Karpas-422 (cell line): Measurements from ENCODE around the gene MIPOL1. TPM values are rescaled to one million over a fixed set of nuclear protein-coding genes. Genes with fewer than 3 reads are reported as not detected.

Source experiments
- DNase-seq: peaks from one replicate; pipeline ENCODE4 v3.0.0-alpha.2; 2015
- H2AFZ ChIP-seq: fragments of 200-600 bp; sonication (generic); 2 replicates; pipeline ENCODE4 v1.6.1; 2014; ENCODE audit warnings: antibody characterized with exemption, low read length, mixed read lengths
- H3K27ac ChIP-seq: fragments of 200-600 bp; sonication (generic); 2 replicates; pipeline ENCODE4 v1.5.1; 2014; ENCODE audit warnings: mild to moderate bottlenecking, low read length, moderate library complexity
- H3K27me3 ChIP-seq: fragments of 200-600 bp; sonication (generic); 2 replicates; pipeline ENCODE4 v1.6.1; 2014; ENCODE audit warnings: low read length, mixed read lengths
- H3K36me3 ChIP-seq: fragments of 200-600 bp; sonication (generic); 2 replicates; pipeline ENCODE4 v1.6.1; 2014; ENCODE audit warnings: low read length, mixed read lengths; ENCODE audit not compliant: insufficient read depth
- H3K4me1 ChIP-seq: fragments of 200-600 bp; sonication (generic); 2 replicates; pipeline ENCODE4 v1.6.1; 2014; ENCODE audit warnings: mild to moderate bottlenecking, low read length, mixed read lengths
- H3K4me2 ChIP-seq: fragments of 200-600 bp; sonication (generic); 2 replicates; pipeline ENCODE4 v1.6.1; 2014; ENCODE audit warnings: low read length, low read depth, mild to moderate bottlenecking; ENCODE audit not compliant: poor library complexity, severe bottlenecking
- H3K4me3 ChIP-seq: fragments of 200-600 bp; sonication (generic); 2 replicates; pipeline ENCODE4 v1.5.1; 2014; ENCODE audit warnings: mild to moderate bottlenecking, antibody characterized with exemption, low read length, mixed read lengths
- H3K79me2 ChIP-seq: fragments of 200-600 bp; sonication (generic); 2 replicates; pipeline ENCODE4 v1.6.1; 2014; ENCODE audit warnings: mild to moderate bottlenecking, low read length, mixed read lengths
- H3K9ac ChIP-seq: fragments of 200-600 bp; sonication (generic); 2 replicates; pipeline ENCODE4 v1.6.0; 2014; ENCODE audit warnings: low read length
- H3K9me2 ChIP-seq: fragments of 200-600 bp; sonication (generic), shearing (Covaris generic); replicated peaks from 2 replicates; pipeline ENCODE4 v1.6.0; 2014; ENCODE audit warnings: mild to moderate bottlenecking, low read length, moderate library complexity; ENCODE audit not compliant: insufficient read depth
- H3K9me3 ChIP-seq: fragments of 300-700, 200-600 bp; sonication (generic); 2 replicates; pipeline ENCODE4 v1.6.1; 2014; ENCODE audit warnings: low read length, mixed read lengths
- H4K20me1 ChIP-seq: fragments of 200-600 bp; sonication (generic); 2 replicates; pipeline ENCODE4 v1.6.1; 2014; ENCODE audit warnings: mild to moderate bottlenecking, antibody characterized with exemption, low read length, low read depth; ENCODE audit not compliant: insufficient read depth
- total RNA-seq: library from RNA; depleted of rRNA; stranded (reverse); fragments of >200 nt; shearing (Covaris generic); gene quantifications from 2 replicates; pipeline ENCODE4 v1.2.3, GENCODE V29; 2014; ENCODE audit warnings: low replicate concordance

Gene MIPOL1
- total RNA-seq, 1 experiment from 2014 or later, result not detected

DNA sequence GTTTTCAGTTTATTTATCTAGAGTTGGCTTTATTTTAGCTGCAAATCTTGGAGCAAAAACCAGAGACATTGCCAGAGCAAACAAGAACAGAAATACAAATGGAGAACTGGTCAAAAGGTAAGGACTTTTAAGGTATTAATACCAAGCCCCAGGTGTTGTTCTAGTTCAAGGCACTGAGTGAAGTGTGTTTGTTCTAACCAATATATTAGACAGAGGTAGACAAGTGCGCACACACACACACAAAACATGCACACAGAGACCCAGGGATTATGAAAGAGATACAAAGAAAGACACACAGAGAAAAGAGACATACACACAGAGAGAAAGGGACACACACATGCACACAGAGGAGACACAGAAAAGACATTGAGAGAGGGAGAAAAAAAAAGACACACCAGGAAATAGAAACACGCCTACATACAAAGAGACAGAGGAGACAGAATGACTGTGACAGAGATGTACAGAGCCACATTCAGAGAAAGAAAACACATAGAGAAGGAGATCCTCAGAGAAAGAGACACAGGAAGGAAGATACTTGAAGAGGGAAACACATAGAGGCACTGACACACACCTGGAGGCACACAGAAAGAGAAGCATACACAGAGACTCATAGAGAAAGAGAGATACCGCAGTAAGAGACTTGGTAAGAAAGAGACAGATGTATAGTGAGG lies 50.2 kb downstream of the MIPOL1 start:
- Histone ChIP-seq H2AFZ (peak overlapping the region; percentile 38; the same call in 1 of the 2 replicates), H3K79me2 (no peaks in the 10 kb centered on the region), H3K36me3 (no peaks in the 10 kb centered on the region), H4K20me1 (no peaks in the 10 kb centered on the region), H3K4me2 (no peak overlapping the region), H3K27me3 (no peaks in the 10 kb centered on the region), H3K9ac (no peak overlapping the region), H3K27ac (no peak overlapping the region), H3K4me1 (no peaks in the 10 kb centered on the region), H3K4me3 (no peak overlapping the region), H3K9me2 (no peaks in the 10 kb centered on the region), H3K9me3 (no peaks in the 10 kb centered on the region)
- no peak for DNase-seq

DNA sequence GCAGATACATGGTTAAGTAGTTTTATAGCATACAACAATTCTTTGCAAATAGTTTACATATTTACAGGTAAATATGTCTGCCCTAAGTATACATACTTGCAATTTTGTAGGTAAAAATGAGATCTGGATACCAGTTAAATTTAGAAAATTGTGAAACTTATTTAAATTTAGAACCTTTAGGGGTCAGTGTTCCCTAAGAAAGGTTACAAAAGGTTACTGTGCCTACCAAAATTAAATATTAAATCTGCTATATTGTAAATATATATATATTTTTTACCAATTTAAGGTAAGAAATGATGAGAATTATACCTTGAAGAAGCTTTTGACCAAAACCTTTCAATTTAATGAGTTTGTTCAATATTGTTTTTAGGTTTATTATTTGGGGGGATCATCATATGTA lies 54.0 kb downstream of the MIPOL1 start:
- Histone ChIP-seq H3K36me3 (no peaks in the 10 kb centered on the region), H3K4me1 (no peaks in the 10 kb centered on the region), H3K9me3 (no peaks in the 10 kb centered on the region), H3K4me2 (no peak overlapping the region), H3K27me3 (no peaks in the 10 kb centered on the region), H4K20me1 (no peaks in the 10 kb centered on the region), H3K27ac (no peak overlapping the region), H3K9ac (no peak overlapping the region), H2AFZ (no peak overlapping the region), H3K79me2 (no peaks in the 10 kb centered on the region), H3K4me3 (no peak overlapping the region), H3K9me2 (no peaks in the 10 kb centered on the region)
- DNase-seq, result peak; percentile 46

DNA sequence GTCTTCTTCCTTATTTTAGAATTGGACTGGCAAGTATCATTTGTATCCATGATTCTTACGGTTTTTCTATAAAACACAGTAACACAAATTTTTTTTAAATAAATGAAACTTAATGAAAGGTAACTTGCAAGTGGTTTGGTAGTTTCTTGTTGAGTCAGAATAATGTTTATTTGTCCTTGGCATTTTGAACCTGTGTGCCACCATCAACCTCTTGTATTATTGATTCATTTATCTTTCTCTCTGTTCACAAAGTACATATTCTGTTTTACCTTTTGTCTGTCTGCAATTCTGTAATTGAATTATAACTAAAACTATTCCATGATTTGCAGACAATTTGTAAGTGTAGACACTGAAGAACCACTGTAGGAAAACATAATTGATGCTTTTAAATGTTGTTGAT lies 54.7 kb downstream of the MIPOL1 start:
- no peaks in the 10 kb centered on the region for H3K27me3 ChIP-seq
- H3K4me3 ChIP-seq, result no peak overlapping the region
- no peaks in the 10 kb centered on the region for H3K79me2 ChIP-seq
- H3K27ac ChIP-seq, result no peak overlapping the region
- no peaks in the 10 kb centered on the region for H3K9me3 ChIP-seq
- no peak for DNase-seq
- H3K9ac ChIP-seq, result no peak overlapping the region
- H4K20me1 ChIP-seq, result no peaks in the 10 kb centered on the region
- no peaks in the 10 kb centered on the region for H3K36me3 ChIP-seq
- no peak overlapping the region for H3K4me2 ChIP-seq
- no peak overlapping the region for H2AFZ ChIP-seq
- H3K9me2 ChIP-seq, result no peaks in the 10 kb centered on the region
- H3K4me1 ChIP-seq, result no peaks in the 10 kb centered on the region

DNA sequence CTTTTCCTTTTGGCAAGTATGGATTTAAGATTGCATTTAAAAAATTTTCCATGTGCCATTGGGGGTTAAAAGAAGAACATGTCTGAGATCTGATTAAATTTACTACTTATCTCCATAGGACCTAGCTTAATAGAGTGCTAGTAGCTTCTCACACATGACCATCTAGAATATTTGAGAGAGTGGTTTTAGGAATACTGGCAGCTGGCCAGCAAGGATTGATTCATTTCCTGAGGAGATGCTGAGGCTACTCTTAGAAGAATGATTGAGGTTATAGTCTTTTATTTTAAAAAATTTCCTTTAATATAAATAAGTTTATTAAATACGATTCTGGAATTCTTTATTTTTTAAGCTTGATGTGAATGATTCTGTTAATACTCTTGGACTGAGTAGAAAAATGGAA lies 56.2 kb downstream of the MIPOL1 start:
- Histone ChIP-seq H2AFZ (no peak overlapping the region), H3K27me3 (no peaks in the 10 kb centered on the region), H3K4me1 (no peaks in the 10 kb centered on the region), H3K4me3 (no peak overlapping the region), H3K9me2 (no peaks in the 10 kb centered on the region), H3K27ac (no peak overlapping the region), H4K20me1 (no peaks in the 10 kb centered on the region), H3K4me2 (no peak overlapping the region), H3K9ac (no peak overlapping the region), H3K36me3 (no peaks in the 10 kb centered on the region), H3K79me2 (no peaks in the 10 kb centered on the region), H3K9me3 (no peaks in the 10 kb centered on the region)
- no peak for DNase-seq

DNA sequence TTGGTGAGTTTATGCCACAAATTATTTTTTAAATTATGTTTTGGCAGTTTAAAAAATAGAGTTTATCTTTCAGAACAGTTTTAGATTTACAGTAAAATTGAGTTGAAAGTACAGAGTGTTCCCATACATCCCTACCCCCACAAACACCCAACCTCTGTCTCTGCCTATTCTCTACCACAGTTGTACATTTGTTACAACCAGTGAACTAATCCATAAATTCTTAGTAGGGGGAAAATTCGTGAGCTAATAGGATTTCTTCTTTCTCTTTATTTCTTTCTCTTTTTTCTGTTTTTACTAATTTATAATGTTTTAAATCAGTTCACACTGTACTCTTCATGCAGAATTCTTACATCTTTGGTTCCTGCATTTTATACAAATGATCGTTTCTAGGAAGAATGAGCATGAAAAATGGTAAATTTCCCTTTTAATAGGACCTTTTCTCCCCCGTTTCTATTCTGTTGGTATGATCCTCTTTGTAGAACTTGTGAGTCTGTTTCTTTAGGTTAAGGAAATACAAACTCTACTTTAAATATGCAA lies 56.7 kb downstream of the MIPOL1 start:
- no peak overlapping the region for H3K4me3 ChIP-seq
- H3K9ac ChIP-seq, result no peak overlapping the region
- no peaks in the 10 kb centered on the region for H3K9me2 ChIP-seq
- no peaks in the 10 kb centered on the region for H3K4me1 ChIP-seq
- H3K79me2 ChIP-seq, result no peaks in the 10 kb centered on the region
- no peak for DNase-seq
- H3K4me2 ChIP-seq, result no peak overlapping the region
- H3K27me3 ChIP-seq, result no peaks in the 10 kb centered on the region
- H2AFZ ChIP-seq, result no peak overlapping the region
- H4K20me1 ChIP-seq, result no peaks in the 10 kb centered on the region
- H3K9me3 ChIP-seq, result no peaks in the 10 kb centered on the region
- H3K36me3 ChIP-seq, result no peaks in the 10 kb centered on the region
- no peak overlapping the region for H3K27ac ChIP-seq

DNA sequence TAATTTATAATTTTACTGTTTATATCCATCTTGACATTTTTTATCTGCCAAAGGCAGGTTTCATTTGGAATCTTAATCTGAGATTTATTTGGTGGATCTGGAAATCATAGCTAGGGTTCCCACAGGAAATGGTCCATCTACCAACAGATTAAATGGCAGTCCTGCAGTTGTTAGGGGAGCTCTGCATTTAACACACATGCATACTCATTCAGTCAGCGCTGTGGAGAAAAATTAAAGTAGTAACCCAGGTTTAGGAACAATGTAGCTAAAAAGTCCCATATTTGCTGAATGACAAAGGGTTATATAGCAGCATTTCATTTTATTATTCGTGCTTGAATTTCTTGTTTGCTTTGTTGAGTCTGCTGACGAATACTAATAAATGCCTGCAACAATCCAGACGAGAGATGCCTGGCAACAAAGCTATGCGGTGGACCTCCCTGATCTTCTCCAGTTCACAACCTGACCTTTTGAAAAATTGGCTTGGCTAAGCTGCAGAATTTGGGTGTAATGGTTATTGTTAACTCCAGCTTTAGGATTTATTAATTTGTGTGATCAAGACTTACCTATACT lies 59.8 kb downstream of the MIPOL1 start:
- no peaks in the 10 kb centered on the region for H3K9me2 ChIP-seq
- H3K79me2 ChIP-seq, result no peaks in the 10 kb centered on the region
- H3K4me1 ChIP-seq, result no peaks in the 10 kb centered on the region
- no peak overlapping the region for H3K9ac ChIP-seq
- no peak overlapping the region for H3K27ac ChIP-seq
- no peaks in the 10 kb centered on the region for H3K9me3 ChIP-seq
- no peaks in the 10 kb centered on the region for H3K36me3 ChIP-seq
- no peak for DNase-seq
- H2AFZ ChIP-seq, result no peak overlapping the region
- H3K27me3 ChIP-seq, result no peaks in the 10 kb centered on the region
- H4K20me1 ChIP-seq, result no peaks in the 10 kb centered on the region
- H3K4me3 ChIP-seq, result no peak overlapping the region
- H3K4me2 ChIP-seq, result no peak overlapping the region

DNA sequence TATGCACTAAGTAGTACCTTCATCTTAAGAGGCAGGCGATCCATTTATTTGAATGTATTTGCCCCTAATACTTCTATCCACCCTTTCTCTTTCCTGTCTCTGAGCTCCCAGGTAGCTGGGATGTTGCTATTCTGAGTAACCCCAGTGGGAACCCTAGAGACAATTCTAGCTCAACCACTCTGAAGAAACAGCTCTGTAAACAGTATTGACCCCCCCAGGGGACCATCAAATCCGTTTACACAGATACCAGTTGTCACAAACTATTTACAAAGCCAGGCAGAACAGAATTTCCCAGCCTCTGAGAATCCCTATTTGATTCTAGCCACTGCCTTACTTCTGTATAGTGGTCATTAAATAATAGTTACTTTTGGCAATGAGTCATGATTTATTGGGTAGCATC lies 64.9 kb downstream of the MIPOL1 start:
- Histone ChIP-seq H3K4me3 (no peak overlapping the region), H3K9ac (no peak overlapping the region), H3K9me3 (no peaks in the 10 kb centered on the region), H3K27me3 (no peaks in the 10 kb centered on the region), H3K9me2 (no peaks in the 10 kb centered on the region), H2AFZ (no peak overlapping the region), H3K4me2 (no peak overlapping the region), H4K20me1 (no peaks in the 10 kb centered on the region), H3K79me2 (no peaks in the 10 kb centered on the region), H3K36me3 (no peaks in the 10 kb centered on the region), H3K4me1 (0 out of 2 replicates have a peak, but pooled peaks cover under 1% of the 10 kb centered on the region), H3K27ac (no peak overlapping the region)
- DNase-seq, result no peak

DNA sequence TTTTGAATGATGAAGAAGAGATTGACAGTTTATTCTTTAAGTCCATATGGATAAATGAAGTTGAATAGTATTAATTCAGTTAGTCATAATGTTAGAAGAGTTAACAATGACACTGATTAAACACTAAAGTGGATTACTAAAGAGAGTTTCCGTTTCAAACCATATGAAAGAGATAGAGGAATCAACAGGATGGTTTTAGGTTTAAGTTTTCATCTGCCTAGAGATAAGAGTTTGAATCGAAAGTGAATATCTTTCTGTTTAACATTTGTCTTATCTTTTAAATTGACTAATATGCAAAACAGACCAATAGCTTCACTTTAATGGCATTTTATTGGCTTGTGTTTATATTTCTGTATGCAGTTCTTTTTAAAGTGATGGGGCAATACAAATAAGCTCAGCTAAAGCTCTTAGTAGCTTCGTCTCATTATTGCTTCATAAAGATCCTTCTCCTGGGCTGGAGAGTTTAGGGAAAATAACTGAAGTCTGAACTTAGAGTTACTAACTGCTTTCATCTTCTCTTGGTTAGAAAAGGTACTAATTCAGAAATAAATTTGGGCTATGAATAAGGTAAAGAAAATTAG lies 66.0 kb downstream of the MIPOL1 start:
- H3K27ac ChIP-seq, result no peak overlapping the region
- no peak overlapping the region for H2AFZ ChIP-seq
- no peaks in the 10 kb centered on the region for H3K27me3 ChIP-seq
- H4K20me1 ChIP-seq, result no peaks in the 10 kb centered on the region
- DNase-seq, result no peak
- H3K4me3 ChIP-seq, result no peak overlapping the region
- no peak overlapping the region for H3K4me2 ChIP-seq
- H3K36me3 ChIP-seq, result no peaks in the 10 kb centered on the region
- H3K4me1 ChIP-seq, result 0 out of 2 replicates have a peak, but pooled peaks cover 3% of the 10 kb centered on the region
- no peaks in the 10 kb centered on the region for H3K79me2 ChIP-seq
- H3K9me3 ChIP-seq, result no peaks in the 10 kb centered on the region
- no peak overlapping the region for H3K9ac ChIP-seq
- H3K9me2 ChIP-seq, result no peaks in the 10 kb centered on the region
